DLD1 (cell line): Measurements from ENCODE around the gene CUL1.

Experiments
- in situ Hi-C: cut with HindIII; loops from 2 replicates; pipeline ENCODE4 v1.10.0; 2017; ENCODE audit warnings: low sequenced_read_pairs

Gene CUL1

DNA sequence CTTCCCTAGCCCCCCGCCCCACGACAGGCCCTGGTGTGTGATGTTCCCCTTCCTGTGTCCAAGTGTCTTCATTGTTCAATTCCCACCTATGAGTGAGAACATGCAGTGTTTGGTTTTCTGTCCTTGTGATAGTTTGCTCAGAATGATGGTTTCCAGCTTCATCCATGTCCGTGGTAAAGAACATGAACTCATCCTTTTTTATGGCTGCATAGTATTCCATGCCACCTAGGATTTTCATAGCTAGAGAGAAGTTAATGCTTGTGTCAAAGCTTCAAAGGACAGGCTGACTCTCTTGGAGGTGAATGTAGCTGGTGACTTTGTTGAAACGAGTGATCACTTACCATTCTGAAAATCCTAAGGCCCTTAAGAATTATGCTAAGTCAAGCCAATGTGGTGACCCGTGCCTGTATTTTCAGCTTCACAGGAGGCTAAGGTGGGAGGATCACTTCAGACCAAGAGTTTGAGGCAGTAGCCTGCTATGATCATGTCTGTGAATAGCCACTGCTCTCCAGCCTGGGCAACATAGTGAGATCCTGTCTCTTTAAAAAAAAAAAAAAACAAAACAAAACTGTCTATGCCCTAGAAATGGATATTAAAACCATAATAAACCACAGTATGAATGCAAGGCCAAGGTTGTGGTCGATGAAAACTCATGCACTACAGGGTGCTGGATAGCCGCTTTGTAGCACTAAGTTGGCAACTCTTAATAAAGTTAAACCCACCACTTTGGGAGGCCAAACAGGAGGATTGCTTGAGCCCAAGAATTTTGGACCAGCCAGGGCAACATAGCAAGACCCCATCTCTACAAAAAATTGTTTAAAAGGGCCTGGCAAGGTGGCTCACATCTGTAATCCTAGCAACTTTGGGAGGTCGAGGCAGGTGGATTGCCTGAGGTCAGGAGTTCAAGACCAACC lies 52.0 kb downstream of the CUL1 start:
- in situ Hi-C loops, result no loop called here

DNA sequence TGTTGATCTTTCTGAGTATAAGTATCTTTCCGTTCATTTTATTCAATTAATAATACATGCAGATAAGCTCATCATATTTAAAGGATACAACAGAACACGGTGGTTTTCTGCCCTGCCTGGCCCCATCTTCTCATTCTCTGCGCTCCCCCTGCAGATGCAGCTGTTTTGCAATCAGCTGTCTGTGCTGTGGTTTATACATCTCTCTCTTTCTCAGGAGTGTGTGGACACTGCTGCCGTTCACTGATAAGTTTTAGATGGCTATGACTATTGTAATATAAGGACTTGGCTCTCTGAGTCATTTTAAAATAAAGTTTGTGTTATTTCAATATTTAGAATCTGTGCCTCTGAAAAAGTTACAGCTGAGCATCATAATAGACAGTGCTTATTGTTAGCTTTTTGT lies 54.5 kb downstream of the CUL1 start:
- in situ Hi-C loops, result no loop called here

DNA sequence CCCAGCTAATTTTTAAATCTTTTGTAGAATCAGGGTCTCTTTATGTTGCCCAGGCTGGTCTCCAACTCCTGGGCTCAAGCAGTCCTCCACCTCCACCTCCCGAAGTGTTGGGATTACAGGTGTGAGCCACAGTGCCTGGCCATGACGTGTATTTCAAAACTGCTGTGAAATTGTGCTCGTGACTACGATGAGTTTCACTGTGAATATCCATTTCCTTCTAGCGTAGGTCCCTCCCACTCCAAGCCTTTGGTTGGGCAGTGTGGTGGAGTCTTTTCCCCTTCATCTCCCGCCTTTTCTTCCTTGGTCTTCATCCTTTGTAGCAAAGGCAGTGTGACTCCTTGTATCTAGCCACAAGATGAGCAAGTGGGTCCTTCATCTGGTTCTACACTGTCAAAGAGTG lies 56.2 kb downstream of the CUL1 start:
- in situ Hi-C loops, result no loop called here

DNA sequence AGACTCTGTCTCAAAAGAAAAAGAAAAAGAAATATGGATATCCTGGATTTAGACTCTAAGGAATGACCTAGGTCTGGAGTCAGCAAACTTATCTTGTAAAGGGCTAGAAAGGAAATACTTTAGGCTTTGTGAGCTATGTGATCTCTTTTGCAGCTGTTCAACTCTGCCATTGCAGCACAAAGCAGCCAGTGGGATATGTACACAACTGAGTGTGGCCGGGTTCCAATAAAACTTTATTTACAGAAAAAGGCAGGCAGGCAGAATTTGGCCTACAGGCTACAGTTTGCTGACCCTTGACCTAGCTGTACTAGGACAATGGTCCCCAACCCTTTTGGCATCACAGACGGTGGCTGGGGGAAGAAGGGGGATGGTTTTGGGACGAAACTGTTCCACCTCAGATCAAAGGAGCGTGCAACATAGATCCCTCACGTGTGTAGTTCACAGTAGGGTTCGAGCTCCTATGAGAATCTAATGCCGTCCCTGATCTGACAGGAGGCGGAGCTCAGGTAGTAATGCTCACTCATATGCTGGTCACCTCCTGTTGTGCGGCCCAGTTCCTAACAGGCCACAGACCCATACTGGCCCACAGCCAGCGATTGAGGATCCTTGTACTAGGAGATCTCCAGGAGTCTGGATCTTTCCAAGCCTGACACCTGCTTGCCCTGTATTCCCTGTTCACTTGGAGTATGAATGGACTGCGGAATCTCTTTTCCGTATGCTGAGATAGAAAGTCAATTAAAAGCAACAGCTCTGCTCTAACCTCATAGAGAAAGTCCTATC lies 63.0 kb downstream of the CUL1 start:
- in situ Hi-C loops, result no loop called here

- in situ Hi-C loops, result no loop called here
These were observed 64.9 kb downstream of the CUL1 start for GRCh38 chr7:148763622-148764021.

DNA sequence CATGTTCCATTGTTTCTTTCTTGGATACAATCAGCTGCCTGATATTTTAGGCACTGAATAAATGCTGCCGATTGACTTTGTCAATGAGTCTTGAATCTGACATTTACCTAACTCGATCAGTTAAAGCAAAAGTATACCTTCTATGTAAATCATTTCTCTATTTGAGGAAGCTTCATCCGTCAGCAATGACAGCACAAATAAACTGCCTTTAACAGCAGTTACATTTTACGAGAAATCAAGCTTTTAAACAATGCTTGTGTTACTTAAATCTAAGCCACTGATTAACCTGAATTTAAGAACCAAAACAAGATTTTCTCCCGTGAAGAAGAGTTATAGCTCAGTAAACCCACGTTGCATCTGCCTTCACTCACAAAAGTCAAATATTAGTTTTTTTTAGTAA lies 71.3 kb downstream of the CUL1 start:
- in situ Hi-C loops, result no loop called here

DNA sequence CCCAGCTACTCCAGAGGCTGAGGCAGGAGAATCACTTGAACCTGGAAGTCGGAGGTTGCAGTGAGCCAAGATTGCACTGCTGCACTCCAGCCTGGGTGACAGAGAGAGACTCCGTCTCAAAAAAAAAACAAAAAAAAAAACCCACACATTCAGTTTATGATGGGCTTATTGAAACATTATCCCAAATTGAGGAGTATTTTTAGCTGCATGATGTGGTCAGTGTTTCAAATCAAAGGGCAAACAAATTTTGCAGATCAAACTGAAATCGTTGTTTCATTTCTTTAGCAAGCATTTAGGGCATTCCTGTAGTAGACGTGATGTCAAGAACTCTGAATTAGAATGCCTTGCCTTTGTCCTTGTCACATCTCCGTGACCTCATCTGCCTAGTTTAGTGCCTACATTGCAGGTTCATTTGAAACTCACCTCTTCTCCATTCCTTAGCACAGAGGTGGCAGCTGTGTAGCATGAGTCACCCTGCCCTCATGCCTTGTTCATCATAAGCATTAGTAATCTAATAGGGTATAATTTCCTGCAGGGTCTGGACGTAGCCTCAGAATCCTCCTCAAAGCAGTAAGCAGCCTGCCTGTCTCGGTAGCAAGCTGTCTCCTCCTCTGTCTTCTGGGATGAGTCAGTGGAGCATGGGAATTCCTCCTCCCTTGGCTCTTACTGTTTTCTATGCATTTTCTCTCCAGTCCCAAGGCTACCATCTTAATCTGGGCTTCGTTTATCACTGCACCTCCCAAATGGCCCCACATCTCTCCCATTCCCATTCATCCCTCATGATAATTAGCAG lies 73.8 kb downstream of the CUL1 start:
- in situ Hi-C loops, result no loop called here

DNA sequence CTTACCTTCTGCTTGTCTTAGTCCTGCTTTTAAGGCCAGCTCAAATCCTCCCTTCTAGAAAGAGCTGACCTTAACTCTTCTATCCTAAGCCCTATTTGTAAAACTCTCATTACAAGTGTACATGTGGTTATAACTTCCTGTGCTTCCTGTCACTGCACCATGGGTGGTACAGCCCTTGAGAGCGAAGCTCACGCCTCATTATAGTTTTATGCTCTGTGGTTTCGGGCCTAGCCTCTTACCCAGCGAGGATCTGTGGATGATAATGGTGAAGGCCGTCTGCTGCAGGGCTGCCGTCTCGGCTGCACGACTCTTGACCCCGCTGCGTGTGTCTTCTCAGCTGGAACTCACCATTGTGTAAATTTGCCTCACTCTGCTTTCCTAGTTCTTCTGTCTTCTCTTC lies 74.6 kb downstream of the CUL1 start:
- in situ Hi-C loops, result no loop called here

DNA sequence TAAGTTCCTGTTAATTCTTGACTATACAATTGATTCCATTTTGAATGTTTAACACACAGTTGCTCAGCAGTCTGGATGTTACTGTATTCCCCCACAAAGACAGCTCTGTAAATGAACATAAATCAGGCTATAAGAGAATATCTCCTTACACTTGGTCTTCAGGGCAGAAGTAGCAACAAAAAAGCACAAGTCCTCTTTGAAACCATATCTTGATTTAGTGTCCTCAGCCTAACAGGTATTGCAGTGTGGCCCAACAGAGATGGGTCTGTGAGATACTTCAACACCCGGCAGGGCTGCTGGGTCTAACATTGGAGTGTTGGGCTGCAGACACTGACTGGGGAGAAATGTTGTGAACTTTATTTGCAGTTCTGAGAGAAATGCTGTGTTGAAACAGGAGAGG lies 75.8 kb downstream of the CUL1 start:
- in situ Hi-C loops, result no loop called here

DNA sequence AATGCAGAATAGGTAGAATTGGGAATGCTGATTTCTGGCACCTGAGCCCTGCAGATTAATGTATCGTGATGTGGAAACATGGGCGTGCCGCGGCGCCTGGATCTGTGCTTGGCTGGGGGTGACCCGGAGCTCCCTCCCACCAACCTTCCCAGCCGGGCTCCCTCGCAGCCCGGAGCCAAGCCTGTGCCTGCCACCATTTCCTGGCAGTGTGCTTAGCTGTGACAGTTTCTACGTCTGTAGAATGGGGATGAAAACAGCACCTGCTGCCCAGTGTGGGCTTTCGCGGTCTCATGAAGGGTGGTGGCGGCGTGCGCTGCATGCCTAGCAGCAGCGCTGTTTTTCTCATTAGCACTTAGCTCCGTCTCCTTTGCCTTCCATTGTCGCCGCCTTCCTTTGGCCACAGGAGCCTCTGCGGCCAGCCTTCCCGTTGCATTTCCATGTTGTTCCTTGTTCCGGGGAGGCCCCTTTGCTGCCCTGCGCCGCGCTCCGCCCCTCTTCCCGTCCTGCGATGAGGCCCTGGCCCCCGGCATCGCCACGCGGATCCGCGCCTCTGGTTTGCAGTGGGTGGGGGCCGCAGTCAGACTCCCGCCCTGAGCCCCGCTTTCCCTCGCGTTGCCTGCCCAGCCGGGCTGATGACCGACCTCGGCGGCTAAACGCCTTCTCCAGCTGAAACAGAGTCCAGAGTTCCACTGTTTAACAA lies 84.2 kb downstream of the CUL1 start:
- in situ Hi-C loops, result no loop called here

DNA sequence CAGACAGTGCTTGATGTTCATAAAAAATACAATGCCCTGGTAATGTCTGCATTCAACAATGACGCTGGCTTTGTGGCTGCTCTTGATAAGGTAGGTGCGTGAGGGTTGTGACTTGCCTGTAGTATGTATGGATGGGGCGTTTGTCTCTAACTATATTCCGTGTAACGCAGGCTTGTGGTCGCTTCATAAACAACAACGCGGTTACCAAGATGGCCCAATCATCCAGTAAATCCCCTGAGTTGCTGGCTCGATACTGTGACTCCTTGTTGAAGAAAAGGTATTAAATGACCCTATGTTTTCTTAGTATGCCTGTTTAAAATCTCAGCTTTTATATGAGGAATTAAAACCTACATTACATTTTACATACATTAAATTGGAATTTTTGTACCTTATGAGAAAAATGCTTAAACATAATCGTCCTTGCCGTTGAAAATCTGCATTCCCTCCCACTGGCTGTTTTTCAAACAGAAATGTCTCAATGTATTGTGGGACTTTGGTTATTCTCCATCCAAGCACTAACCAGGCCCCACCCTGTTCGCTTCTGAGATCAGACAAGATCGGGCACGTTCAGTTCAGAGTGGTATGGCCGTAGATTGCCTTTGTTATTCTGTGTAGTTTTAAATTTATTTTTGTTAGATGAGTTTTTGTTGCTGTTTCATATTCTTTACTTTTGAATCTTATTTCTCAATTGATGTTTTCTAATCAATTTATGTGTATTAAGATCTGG lies 85.3 kb downstream of the CUL1 start:
- in situ Hi-C loops, result no loop called here

- in situ Hi-C loops, result no loop called here
These were observed 89.0 kb downstream of the CUL1 start for GRCh38 chr7:148787571-148788295.

DNA sequence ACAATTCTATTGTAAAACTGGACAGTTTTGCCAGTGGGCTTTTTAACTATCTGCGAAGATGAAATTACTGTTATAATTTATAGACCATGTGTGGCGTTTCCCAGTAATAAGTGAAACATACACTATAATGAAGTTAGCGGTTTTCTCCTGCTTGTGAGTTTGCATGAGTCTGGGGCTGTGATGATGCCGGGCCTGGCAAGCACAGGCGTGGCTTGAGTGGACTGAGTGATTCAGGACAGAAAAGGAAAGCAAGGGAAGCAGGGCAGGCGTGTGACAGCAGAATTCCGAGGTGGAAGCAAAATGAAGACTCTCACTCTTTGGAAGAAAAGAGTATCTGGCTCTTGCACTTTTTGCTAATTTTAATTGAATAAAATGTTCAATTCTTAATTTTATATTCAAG lies 90.5 kb downstream of the CUL1 start:
- in situ Hi-C loops, result no loop called here

DNA sequence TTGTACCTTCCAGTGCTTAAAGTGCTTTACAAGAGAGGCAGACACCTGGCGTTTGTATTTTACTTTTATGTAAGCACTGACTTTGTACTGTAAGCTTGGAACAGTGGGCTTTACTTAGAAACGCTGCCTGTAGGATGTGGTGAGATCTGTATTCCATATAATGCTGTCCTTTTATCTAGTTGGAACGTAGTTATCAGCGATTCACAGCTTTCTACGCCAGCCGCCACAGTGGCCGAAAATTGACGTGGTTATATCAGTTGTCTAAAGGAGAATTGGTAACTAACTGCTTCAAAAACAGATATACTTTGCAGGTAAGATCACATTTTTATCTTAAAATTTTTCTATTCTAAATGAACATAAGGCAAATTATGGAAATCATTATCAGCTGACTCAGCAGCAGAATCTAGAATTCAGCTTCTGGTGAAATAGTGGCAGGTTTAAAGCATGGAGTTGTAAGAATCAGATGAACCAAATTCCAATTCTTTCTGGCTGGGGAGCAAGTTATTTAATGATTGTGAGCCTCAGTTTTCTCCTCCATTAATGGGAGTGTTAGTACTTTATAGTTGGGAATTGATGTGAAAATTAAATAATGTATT lies 91.5 kb downstream of the CUL1 start:
- in situ Hi-C loops, result no loop called here

GRCh38 chr7:148790850-148791249 lies 92.1 kb downstream of the CUL1 start:
- in situ Hi-C loops, result no loop called here

- in situ Hi-C loops, result no loop called here
These were observed 92.8 kb downstream of the CUL1 start for GRCh38 chr7:148791546-148791945.

DNA sequence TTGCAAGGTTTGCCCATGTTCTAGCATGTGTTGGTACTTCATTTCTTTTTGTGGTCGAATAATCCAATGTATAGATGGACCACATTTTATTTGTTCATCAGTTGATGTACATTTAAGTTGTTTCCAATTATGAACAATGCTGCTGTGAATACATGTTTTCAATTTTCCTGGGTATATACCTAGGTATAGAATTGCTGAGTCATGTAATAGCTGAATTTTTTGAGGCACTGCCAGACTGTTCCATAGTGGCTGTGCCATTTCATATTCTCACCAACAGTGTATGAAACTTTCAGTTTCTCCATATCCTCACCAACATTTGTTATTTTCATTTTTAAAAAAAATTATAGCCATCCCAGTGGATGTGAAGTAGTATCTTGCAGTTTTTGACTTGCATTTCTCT lies 94.9 kb downstream of the CUL1 start:
- in situ Hi-C loops, result no loop called here

DNA sequence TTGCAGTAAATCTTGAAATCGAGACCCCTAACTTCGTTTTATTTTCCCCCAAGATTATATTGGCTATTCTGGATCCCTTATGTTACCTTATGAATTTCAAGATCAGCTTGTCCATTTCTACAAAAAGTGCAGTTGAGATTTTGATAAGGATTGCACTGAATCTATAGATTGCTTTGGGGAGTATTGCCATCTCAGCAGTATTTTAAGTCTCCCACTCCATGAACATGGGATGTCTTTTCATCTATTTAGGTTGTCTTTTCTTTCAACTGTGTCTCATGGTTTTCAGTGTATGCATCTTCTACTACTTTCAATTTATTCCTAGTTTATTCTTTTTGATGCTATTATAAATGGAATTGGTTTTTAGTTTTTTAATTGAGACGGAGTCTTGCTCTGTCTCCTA lies 95.8 kb downstream of the CUL1 start:
- in situ Hi-C loops, result no loop called here

GRCh38 chr7:148796841-148797240 lies 98.1 kb downstream of the CUL1 start:
- in situ Hi-C loops, result no loop called here
